ENCODE measurements around the gene UCP2.

The UCP2 gene

DNA sequence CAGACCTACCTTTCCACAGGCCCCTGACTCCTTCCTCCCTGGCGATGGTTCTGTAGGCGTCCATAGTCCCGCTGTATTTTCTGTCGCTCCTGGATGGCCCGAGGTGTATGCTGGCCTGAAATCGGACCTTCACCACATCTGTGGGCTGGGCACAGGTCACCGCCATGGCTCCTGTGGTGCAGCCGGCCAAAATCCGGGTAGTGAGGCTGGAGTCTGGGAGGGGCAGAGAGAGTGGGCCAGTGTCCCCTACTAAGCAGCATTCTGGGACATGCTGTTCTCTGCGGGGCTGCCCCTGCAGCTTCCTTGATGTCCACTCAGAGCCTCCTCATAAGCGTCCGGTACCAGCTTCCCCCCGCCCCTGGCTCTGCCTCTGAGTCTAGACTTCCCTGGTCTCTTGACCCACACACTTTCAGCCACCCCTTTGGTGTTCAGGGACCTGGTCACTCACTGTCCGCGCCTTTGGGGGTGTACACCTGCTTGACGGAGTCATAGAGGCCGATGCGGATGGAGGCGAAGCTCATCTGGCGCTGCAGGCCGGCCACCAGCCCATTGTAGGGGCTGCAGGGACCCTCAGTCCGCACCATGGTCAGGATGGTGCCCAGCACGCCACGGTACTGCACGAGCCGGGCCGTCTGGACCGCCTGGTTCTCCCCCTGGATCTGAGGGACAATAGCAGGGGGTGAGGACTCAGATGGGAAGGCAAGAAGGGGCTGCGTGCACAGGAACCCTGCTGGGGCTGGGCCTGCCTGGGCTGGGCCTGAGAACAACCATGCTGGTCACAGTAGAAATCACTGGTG, 23.3 kb upstream of the UCP2 start:
- TF ChIP-seq, protein P1, sequence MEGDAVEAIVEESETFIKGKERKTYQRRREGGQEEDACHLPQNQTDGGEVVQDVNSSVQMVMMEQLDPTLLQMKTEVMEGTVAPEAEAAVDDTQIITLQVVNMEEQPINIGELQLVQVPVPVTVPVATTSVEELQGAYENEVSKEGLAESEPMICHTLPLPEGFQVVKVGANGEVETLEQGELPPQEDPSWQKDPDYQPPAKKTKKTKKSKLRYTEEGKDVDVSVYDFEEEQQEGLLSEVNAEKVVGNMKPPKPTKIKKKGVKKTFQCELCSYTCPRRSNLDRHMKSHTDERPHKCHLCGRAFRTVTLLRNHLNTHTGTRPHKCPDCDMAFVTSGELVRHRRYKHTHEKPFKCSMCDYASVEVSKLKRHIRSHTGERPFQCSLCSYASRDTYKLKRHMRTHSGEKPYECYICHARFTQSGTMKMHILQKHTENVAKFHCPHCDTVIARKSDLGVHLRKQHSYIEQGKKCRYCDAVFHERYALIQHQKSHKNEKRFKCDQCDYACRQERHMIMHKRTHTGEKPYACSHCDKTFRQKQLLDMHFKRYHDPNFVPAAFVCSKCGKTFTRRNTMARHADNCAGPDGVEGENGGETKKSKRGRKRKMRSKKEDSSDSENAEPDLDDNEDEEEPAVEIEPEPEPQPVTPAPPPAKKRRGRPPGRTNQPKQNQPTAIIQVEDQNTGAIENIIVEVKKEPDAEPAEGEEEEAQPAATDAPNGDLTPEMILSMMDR (IDR thresholded peaks at IDR 0.05; ENCODE audit: low read depth, low read length) = no peak
- DNase-seq (ENCODE audit: low read depth in 2 of 2) = no peak
- H3K4me3 ChIP-seq (replicated peaks in 1 of 2; ENCODE audit: low read depth in 2 of 2, low read length in 2 of 2) = no peak overlapping the region

DNA sequence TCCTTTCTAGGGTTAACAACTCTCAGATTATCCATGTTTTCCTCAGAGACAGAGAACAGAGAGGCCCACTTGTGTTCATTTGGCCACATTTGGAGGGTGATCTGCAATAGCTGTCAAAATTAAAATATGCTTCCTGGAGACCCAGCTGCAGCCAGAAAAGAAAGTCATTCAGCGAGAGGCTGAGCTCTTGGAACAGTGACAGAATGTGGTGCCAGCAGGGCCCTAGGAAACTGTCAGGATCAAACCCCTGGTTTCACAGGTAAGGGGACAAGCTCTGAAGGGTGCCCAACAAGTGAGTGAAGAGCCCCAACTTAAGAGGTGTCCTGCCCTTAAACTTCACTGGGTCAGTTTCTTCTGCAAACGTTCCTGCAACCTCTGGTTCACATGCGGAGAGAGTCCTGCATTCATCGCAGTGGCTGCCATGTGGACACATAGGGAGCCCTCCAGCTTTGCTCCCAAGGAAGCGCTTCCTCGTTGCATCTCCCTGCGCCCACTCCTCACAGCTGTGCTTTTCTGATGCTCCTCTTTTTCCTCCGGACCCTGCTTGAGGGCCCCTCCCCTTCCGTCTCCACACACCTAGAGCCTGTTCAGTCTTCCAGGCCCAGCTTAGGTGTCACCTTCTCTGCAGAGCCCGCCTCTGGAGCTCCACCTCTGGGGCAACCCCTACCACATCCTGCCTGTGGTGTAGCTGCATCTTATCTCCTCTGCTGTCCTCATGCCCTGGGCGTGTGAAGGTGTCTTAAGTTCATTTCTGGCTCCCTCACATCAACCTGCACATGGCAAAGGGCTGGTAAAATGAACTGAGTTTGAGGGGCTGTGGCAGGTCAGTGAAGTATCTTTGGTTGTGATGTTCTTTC, 22.3 kb upstream of the UCP2 start:
- no peak for DNase-seq (ENCODE audit: low read depth in 2 of 2)
- no peak overlapping the region for H3K4me3 ChIP-seq (replicated peaks in 1 of 2; ENCODE audit: low read depth in 2 of 2, low read length in 2 of 2)
- TF ChIP-seq, protein P1 (IDR thresholded peaks at IDR 0.05; ENCODE audit: low read depth, low read length) = no peak

DNA sequence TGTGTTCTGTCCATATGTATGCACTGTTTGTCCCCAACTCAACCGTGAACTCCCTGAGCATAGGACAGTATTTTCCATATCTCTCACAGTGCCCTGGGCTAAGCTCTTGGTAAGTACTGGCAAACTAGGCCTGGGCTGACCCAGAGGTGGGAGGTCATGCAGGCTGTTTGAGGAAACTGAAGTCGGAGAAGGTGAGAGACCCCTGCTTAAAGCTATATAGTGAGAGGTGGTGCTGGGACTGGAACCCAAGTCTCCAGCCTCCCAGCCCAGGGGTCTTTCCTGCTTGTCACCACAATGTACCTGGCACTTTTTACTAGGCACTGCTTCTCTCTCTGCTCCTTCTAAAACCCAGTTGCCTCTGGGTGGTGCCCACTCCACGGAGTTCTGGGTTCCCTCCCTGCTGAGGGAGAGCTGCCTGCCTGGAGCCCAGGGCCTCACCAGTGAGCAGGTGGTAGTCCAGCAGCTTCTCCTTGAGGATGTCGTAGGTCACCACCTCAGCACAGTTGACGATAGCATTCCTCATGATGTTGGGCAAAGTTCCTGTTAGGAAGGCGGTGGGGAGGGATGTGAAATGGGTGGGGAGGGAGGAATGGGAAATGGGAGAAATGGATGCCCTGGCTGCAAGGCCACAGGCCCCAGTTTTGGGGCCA, 21.5 kb upstream of the UCP2 start:
- TF ChIP-seq, protein P1 (IDR thresholded peaks at IDR 0.05; ENCODE audit: low read depth, low read length) = no peak
- H3K4me3 ChIP-seq (replicated peaks in 1 of 2; ENCODE audit: low read depth in 2 of 2, low read length in 2 of 2) = no peak overlapping the region
- no peak for DNase-seq (ENCODE audit: low read depth in 2 of 2)

DNA sequence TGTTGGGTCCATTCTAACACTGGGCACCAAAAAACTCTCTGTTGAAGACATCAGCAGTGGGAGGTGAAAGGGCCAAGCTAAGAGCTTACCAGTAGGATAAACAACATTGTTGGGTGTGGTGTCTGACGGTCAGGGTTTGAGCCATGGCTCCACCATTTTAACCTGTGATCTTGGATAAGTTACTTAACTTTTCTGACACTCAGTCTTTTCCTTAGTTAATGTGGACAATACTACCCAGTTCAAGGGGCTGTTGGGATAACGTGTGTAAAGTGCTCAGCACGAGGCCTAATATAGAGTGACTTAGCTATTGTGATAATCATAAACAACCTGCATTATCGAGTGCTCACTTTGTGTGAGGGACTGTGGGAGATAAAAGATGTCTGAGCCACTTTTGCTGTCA, 20.2 kb upstream of the UCP2 start:
- no peak overlapping the region for H3K4me3 ChIP-seq (replicated peaks in 1 of 2; ENCODE audit: low read depth in 2 of 2, low read length in 2 of 2)
- TF ChIP-seq, protein P1 (IDR thresholded peaks at IDR 0.05; ENCODE audit: low read depth, low read length) = no peak
- DNase-seq (ENCODE audit: low read depth in 2 of 2) = no peak

DNA sequence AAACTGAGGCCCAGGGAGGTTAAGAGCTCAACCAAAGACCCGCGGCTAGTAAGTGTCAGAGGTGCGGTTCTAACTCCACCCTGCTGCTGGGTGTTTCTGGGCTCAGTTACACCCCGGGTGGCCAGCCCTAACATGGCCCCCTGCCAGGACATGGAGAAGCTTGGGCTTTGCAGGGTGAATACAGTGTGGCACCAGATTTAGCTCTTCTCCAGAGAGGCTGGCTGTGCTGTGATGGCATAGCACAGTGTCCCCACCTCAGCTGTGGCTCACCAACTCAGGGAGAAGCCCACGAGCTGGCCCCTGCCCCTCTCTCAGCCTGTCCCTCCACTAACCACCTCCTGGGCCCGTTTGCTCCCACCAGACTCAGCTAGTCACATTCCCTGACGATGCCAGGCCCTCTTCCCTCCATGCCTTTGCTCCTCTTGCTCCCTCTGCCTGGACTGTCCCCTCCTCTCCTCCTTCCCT, 19.2 kb upstream of the UCP2 start:
- no peak overlapping the region for H3K4me3 ChIP-seq (replicated peaks in 1 of 2; ENCODE audit: low read depth in 2 of 2, low read length in 2 of 2)
- no peak for DNase-seq (ENCODE audit: low read depth in 2 of 2)
- TF ChIP-seq, protein P1 (IDR thresholded peaks at IDR 0.05; ENCODE audit: low read depth, low read length) = no peak

DNA sequence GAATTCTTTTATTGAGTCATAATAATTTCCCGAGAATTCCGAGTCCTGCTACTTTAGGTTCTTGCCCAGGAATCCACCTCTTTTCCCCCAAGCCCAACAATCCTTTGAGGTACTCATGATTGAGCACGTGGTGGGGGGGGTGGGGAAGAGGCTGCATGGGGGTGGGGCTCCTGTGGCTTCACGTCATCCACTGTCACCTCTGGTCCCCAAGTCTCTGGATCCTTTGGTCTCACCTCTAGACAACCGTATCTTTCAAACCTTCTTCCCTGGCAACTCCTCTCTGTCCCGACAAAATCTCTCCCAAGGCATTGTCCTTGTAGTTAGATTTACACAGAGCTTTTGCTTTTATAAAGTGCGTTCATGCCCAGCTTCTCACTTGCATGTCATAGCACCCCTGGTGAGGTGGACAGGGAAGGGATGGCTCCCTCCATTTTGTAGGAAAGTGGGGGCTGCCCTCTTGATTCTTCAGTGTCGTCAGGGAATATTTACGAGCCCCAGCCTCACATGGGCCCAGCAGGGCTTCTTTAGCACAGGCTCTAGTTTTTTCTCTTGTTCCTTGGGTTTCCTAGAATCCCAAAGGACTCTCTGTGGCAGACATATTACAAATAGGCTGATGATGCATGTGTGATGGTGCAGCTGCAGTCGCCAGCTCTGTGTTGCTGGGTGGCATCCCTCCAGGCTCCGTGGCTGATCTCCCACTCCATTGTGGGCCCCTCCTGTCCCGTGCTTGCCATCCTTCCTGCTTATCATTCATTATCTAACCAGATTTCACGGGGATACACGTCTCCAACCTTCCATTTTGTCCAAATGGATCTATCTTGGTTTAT, 17.9 kb upstream of the UCP2 start:
- no peak for DNase-seq (ENCODE audit: low read depth in 2 of 2)
- TF ChIP-seq, protein P1 (IDR thresholded peaks at IDR 0.05; ENCODE audit: low read depth, low read length) = no peak
- no peak overlapping the region for H3K4me3 ChIP-seq (replicated peaks in 1 of 2; ENCODE audit: low read depth in 2 of 2, low read length in 2 of 2)

All from cardiac fibroblast (primary cell).